RWPE1 (cell line): ENCODE measurements around the gene RNF34.

ENCODE experiments used
- CTCF ChIA-PET: fragments of 350-600 bp; sonication (Branson Sonifier 250); formaldehyde crosslinking; extraction: SDS; loops from one replicate; lab custom pipeline; 2021; lab: Yijun Ruan, JAX
- POLR2A ChIA-PET: fragments of 400-600 bp; formaldehyde crosslinking; extraction: SDS; loops from one replicate; lab custom pipeline; 2020; ENCODE audit warnings: antibody characterized with exemption; ENCODE audit not compliant: low non-redundant PET; lab: Yijun Ruan, JAX
- DNase-seq: peaks from one replicate; pipeline ENCODE4 v3.0.0; 2012; ENCODE audit warnings: low spot score
- H3K27ac ChIP-seq: fragments of 450-650 bp; 2 replicates; pipeline ENCODE4 v1.5.1; 2017
- CTCF ChIP-seq: fragments of 450-650 bp; conservative IDR thresholded peaks from 2 replicates; pipeline ENCODE4 v1.5.1; 2017; ENCODE audit warnings: low read depth, mild to moderate bottlenecking

The RNF34 gene

GRCh38 chr12:121430833-121431415 is 31.0 kb downstream of the RNF34 start:
- no peak for TF ChIP-seq CTCF
- DNase-seq = no peak
- H3K27ac ChIP-seq = no peak overlapping the region
- POLR2A ChIA-PET = no interaction called here
- CTCF ChIA-PET = no interaction called here

- DNase-seq = no peak
- ChIA-PET CTCF (no interaction called here), POLR2A (no interaction called here)
- TF ChIP-seq CTCF = no peak
- H3K27ac ChIP-seq = peak overlapping the region; percentile 18; the same call in 1 of the 2 replicates
Observed at GRCh38 chr12:121432740-121433480, 33.0 kb downstream of the RNF34 start.

- ChIA-PET CTCF (no interaction called here), POLR2A (interaction anchor here (0.5 kb wide), 1 partner anchor 96 kb away, joined by 3 read pairs; no protein-coding TSS in a partner anchor)
- TF ChIP-seq CTCF = no peak
- no peak overlapping the region for H3K27ac ChIP-seq
- DNase-seq = no peak
Observed at GRCh38 chr12:121436706-121437105, 36.8 kb downstream of the RNF34 start.

GRCh38 chr12:121438905-121439304 is 39.0 kb downstream of the RNF34 start:
- no peak for DNase-seq
- ChIA-PET CTCF (no interaction called here), POLR2A (no interaction called here)
- H3K27ac ChIP-seq = no peak overlapping the region
- no peak for TF ChIP-seq CTCF

GRCh38 chr12:121439715-121440114 is 39.8 kb downstream of the RNF34 start:
- POLR2A ChIA-PET = no interaction called here

GRCh38 chr12:121440768-121441167 is 40.9 kb downstream of the RNF34 start:
- no peak overlapping the region for H3K27ac ChIP-seq
- ChIA-PET POLR2A (no interaction called here), CTCF (no interaction called here)
- TF ChIP-seq CTCF = no peak
- no peak for DNase-seq

More at GRCh38 chr12:121439715-121440114, 39.8 kb downstream of the RNF34 start:
- DNase-seq = no peak
- CTCF ChIA-PET = interaction anchor here (0.6 kb wide), 1 partner anchor 13 kb away, joined by 3 read pairs; no protein-coding TSS in a partner anchor
- H3K27ac ChIP-seq = no peak overlapping the region
- no peak for TF ChIP-seq CTCF
